COLO668 (cell line): ENCODE measurements around the gene ELOB.
"Not testable (repeated sequence)": the region's sequence is repeated elsewhere in the genome, so short reads cannot be mapped to it uniquely, and the experiment has no call there.

Source experiments
- DNase-seq: peaks from one replicate; lab custom pipeline; 2025; ENCODE audit not compliant: unreplicated experiment; lab: John Stamatoyannopoulos, UW

Gene ELOB

GRCh38 chr16:2724816-2725348 is 52.2 kb downstream of the ELOB start:
- no peak for DNase-seq

- no peak for DNase-seq
Measured at GRCh38 chr16:2724088-2724676, 52.9 kb downstream of the ELOB start.

- DNase-seq, result not testable (repeated sequence)
Measured at GRCh38 chr16:2721634-2722173, 55.4 kb downstream of the ELOB start.
